ENCODE results near the gene VPS25.
A peak's percentile ranks its signal among the peaks of the same experiment; 100 is the strongest.

Gene VPS25

DNA sequence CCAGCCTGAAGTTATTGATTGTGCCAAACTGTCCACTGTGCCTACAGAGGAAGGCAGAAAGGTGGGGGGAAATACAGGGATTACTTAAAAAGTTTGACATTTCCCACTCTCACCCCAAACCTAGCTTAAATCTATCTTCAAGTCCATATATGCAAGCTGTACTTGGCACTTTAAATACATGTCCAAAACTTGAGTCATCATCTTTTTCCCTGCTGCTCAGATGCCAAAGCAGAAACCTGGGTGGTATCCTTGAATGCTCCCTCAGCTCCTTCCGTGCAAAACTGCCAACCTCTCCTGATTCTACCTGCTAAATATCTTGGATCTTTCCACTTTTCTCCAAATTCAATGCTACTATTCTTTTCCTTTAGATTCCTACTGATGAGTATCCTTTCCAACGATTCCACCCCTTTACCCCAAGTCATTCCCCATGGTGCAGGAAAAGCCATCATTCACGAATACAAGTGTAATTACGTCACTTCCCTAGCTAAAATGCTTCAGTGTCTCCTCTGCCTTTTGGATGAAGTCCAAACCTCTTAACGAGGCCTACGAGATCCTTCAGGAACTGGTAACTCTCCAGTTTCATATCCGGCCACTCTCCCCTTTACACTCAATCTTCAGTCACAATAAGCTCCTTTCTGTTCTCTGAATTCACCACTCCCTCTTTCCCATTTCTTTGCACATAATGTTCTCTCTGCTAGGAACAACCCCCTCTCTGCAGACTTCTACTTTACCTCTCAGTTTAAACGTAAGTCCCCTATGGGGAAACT is 41.6 kb downstream of the VPS25 start:
- Mint-ChIP-seq H3K4me3 (no peak overlapping the region), H3K9me3 (no peaks in the 10 kb centered on the region), H3K27ac (no peak overlapping the region), H3K4me1 (ENCODE audit: low read depth in 2 of 2) (peaks cover 2 to 11% of the 10 kb centered on the region in 2 donors), H3K36me3 (ENCODE audit: insufficient read depth) (peaks cover 92% of the 10 kb centered on the region), H3K27me3 (no peaks in the 10 kb centered on the region)
- DNase-seq: no peak
- ATAC-seq (replicated peaks): no peak

- no peaks in the 10 kb centered on the region for H3K27me3 Mint-ChIP-seq
- no peak overlapping the region for H3K4me3 Mint-ChIP-seq
- peaks cover 11 to 27% of the 10 kb centered on the region in 2 donors for H3K4me1 Mint-ChIP-seq (ENCODE audit: low read depth in 2 of 2)
- ATAC-seq (replicated peaks) (no peak), DNase-seq (no peak)
- peaks cover 79% of the 10 kb centered on the region for H3K36me3 Mint-ChIP-seq (ENCODE audit: insufficient read depth)
- H3K9me3 Mint-ChIP-seq: no peaks in the 10 kb centered on the region
- no peak overlapping the region for H3K27ac Mint-ChIP-seq
Observed at GRCh38 chr17:42817866-42818265, 44.6 kb downstream of the VPS25 start.

- Mint-ChIP-seq H3K36me3 (ENCODE audit: insufficient read depth) (peaks cover 75% of the 10 kb centered on the region), H3K9me3 (no peaks in the 10 kb centered on the region), H3K4me1 (ENCODE audit: low read depth in 2 of 2) (peaks cover 12 to 27% of the 10 kb centered on the region in 2 donors), H3K27ac (no peak overlapping the region), H3K27me3 (no peaks in the 10 kb centered on the region), H3K4me3 (no peak overlapping the region)
- ATAC-seq (replicated peaks) (no peak), DNase-seq (no peak)
Observed at GRCh38 chr17:42818379-42818778, 45.1 kb downstream of the VPS25 start.

DNA sequence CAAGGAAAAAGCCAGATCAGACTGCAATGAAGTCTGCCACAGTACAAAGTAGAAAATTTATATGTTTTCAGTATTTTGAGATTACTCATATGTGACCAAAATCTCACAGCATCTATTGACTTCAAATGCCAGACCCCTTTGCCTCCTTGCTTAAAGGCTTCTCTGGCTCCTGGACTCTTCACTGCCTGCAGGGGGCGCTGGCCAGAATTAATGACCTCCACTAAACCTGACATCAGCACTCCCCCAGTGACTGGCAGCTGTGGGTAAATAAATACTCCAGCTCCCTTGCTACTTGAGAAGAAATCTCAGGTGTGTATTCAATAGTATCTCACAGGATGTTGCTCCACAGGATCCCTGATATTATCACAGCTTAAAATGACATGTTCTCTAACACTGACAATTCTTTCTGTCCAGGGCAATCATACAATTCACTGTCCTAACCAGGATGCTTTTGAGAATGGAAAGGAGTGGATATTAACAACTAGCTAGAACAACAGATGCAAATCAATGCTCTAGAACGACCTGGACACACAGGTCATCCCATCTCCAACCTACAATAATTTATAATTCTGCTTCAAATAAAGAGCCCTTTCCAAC is 46.8 kb downstream of the VPS25 start:
- H3K27ac Mint-ChIP-seq: no peak overlapping the region
- no peaks in the 10 kb centered on the region for H3K27me3 Mint-ChIP-seq
- H3K36me3 Mint-ChIP-seq (ENCODE audit: insufficient read depth): peaks cover 71% of the 10 kb centered on the region
- H3K9me3 Mint-ChIP-seq: no peaks in the 10 kb centered on the region
- peak; percentile 55 for DNase-seq
- H3K4me3 Mint-ChIP-seq: no peak overlapping the region
- ATAC-seq (replicated peaks): no peak
- peaks cover 19 to 35% of the 10 kb centered on the region in 2 donors for H3K4me1 Mint-ChIP-seq (ENCODE audit: low read depth in 2 of 2)

GRCh38 chr17:42821176-42821575 is 47.9 kb downstream of the VPS25 start:
- peaks cover 60% of the 10 kb centered on the region for H3K36me3 Mint-ChIP-seq (ENCODE audit: insufficient read depth)
- ATAC-seq (replicated peaks) (no peak), DNase-seq (no peak)
- H3K4me1 Mint-ChIP-seq (ENCODE audit: low read depth in 2 of 2): peaks cover 19 to 35% of the 10 kb centered on the region in 2 donors
- H3K27me3 Mint-ChIP-seq: no peaks in the 10 kb centered on the region
- H3K4me3 Mint-ChIP-seq: peak overlapping the region in 1 of 2 donors; percentile 17
- H3K27ac Mint-ChIP-seq: peak overlapping the region in 1 of 2 donors; percentile 74
- no peaks in the 10 kb centered on the region for H3K9me3 Mint-ChIP-seq

DNA sequence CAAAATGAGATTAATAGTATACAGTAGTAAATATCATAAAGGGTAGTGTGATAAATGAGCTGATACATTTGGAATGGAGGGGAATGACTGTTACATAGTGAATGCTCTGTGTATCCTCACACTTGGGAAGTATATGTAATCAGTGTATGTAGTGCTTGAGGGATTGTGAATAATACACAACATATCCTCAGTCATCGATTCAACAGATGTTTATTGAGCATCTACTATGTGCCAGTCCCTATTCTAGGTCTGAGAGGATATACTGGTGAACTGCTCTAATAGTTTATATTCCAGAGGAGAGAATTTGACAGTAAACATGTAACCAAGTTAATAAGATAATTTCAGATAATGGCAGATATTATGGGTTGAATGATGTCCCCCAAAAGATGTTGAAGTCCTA is 54.2 kb downstream of the VPS25 start:
- H3K4me3 Mint-ChIP-seq: no peak overlapping the region
- H3K27ac Mint-ChIP-seq: no peak overlapping the region
- no peaks in the 10 kb centered on the region for H3K9me3 Mint-ChIP-seq
- no peak for ATAC-seq (replicated peaks)
- peaks cover 11 to 16% of the 10 kb centered on the region in 2 donors for H3K4me1 Mint-ChIP-seq (ENCODE audit: low read depth in 2 of 2)
- peaks cover 23 to 24% of the 10 kb centered on the region in 2 donors for H3K27me3 Mint-ChIP-seq
- peaks cover 16% of the 10 kb centered on the region for H3K36me3 Mint-ChIP-seq (ENCODE audit: insufficient read depth)
- no peak for DNase-seq

Measured in effector memory CD8-positive, alpha-beta T cell (primary cell).